Sigmoid colon (tissue), 4 donors: ENCODE data around the gene PHF21A.

ENCODE experiments used
- POLR2A ChIP-seq, 2 donors: fragments of 450-650 bp; IDR thresholded peaks; one replicate each; pipeline ENCODE4 v1.6.1; 2016; ENCODE audit warnings: antibody characterized with exemption in 2 of 2, mild to moderate bottlenecking in 2 of 2, moderate library complexity in 2 of 2
- POLR2AphosphoS5 ChIP-seq, 4 donors: sonication (generic); formaldehyde crosslinking; IDR thresholded peaks; one replicate each; pipeline ENCODE4 v1.6.1; 2017; ENCODE audit warnings: antibody characterized with exemption in 4 of 4

DNA sequence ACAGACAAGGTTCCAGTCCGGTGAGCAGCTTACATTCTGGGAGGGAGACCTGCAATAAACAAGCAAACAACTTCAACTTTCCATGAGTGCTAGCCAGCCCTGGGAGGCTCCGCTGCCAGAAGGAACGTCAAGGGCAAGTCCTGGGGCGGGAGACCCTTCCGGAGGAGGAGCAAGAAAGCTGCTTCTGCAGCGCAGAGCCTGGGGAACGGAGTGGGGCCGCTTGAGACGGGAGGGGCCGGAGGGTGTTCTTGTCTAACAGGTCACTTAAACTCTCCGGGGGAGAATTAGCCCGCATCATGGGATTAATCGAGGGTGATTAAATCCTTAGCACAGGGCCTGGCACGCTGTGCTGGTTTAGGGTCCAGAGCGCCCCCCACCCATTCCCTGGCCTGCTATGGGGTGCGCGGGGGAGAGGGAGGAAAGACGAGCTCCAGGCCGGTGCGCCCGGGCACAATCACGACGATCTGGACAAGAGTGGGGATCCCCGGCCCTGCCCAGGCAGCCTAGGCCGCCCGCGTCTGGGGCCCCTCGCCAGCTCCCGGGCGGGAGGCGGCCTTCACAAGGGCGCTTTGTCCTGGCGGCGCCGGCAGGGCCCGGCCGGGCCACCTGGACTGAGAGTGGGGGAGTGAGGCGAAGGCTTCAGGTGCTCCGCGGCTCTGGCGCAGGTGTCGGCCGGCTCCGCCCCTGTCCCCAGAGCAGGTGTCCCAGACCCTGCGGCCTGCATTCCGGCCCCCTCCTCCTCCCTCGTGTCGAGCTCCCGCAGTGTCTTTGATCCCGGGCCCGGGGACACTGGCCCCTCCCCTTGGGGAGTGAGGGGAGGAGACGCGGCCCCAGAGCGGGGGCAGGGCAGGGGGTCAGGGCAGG is 199.5 kb downstream of the PHF21A start:
- TF ChIP-seq POLR2A (IDR thresholded peaks at IDR 0.05) (no peak), POLR2AphosphoS5 (IDR thresholded peaks at IDR 0.05) (no peak)
